Cortex of kidney (tissue), 1 donor: ENCODE results near the gene HDAC4.
"Not testable (repeated sequence)": the region's sequence is repeated elsewhere in the genome, so short reads cannot be mapped to it uniquely, and the experiment has no call there.

Experiments used
- DNase-seq: peaks from one replicate; lab custom pipeline; 2025; lab: John Stamatoyannopoulos, UW

HDAC4 gene

DNA sequence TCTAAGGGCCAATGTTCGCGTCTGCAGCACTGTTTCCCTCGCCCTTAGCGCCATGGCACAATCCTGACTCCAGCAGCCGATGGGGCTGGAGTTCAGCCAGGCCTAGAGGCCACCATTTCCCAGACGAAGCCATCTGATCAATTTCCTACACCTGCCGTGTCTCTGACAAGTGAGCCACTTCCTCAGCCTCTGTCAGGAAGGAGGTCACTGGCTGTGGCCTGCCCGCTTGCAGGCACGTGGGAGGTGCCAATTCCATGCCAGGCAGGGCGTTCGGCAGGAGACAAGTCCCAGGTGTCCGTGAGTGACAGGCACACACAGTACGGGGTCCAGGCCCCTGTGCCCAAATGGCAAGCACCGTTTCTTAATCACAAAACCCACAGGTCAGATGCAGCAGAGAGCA is 318.4 kb downstream of the HDAC4 start:
- no peak for DNase-seq

DNA sequence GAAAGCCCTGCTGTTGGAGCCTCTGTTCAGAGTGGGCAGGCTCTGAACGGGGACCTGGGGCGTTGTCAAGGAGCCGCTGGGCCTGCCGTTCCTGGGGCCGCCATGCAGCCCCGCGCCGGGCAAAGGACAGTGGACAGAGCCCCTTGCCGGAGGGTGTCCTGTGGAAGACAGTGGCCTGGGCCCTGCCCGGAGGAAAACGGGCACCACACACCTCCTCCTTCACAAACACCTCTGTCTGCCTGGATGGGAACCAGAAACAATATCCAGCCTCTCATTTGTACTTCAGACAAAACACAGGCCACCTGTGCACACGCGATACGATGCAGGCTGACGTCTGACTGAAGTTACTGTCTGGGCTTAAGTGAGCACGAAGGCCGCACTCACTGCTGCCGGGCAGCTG is 319.2 kb downstream of the HDAC4 start:
- no peak for DNase-seq

DNA sequence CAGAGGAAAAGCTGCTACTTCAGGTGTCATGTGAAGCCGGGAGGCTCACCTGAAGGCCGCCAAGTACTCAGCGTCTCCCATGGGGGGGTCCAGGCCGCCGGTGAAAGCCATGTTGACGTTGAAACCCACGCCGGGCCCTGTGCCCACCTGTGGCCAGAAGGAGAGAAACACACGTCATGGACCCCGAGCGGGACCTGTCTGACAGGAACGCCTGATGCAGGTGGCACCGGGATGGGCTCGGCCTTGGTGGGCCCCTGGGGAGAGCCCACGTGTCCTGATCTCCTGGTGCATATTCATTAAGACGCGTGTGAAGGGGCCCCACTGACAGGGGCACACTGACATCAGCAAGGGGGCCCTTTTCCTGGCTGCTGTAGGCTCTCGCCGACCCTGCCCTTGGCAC is 319.8 kb downstream of the HDAC4 start:
- no peak for DNase-seq

DNA sequence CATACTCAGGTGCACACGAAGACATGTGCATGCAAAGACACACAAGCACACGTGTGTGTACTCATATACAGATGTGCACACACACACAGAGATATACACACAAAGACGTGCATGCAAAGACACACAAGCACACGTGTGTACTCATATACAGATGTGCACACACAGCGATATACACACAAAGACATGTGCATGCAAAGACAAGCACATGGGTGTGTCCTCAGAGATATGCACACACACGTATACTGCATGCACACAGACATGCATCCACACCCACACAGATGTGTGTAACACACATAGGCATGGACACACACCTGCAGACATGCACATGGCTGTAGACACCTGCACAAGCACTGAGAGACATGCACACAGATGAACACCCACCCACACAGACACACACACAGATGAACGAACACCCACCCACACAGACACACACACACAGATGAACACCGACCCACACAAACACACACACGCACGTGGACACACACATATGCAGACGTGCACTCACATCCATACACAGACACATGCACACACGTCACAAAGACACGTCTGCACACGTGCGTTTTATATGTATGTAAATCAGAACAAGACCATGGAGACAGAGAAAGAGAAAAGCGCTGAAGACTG is 321.0 kb downstream of the HDAC4 start:
- DNase-seq, result no peak

DNA sequence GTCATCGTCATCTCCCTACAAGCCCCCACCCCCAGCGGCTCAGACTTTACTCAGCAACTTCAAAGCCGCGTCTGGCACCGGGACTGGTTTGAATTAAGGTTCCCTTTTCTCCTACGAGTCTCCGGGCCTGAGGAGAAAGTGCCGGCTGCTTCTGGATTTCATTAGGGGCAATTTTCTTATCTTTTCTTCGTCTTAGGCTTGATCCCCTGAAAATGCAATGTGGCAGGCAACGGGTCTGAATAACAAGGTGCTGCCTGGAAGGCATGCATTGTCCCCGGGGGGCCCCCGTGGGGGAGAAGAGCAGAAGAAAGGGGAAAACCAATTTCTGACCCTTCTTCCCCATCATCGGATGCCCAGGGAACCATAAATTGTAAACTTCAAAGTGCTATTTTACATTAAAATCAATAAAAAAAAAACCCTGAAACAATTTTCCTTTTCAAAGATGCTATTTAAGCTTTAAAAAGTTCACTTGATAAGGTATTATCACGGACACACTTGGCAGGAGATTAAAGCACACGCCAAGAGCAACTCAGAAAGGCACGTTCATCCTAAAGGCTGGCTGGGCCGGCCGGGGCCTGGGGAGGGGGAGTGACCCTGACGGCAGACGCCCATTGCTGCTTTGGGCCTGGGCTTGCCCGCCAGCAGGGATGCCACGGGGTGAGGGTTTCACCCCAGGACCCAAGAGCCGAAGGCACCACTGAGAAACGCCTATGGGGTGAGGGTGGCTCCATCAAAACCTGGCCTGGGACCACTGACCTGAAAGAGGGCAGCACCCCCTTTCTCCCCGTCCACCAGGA is 322.5 kb downstream of the HDAC4 start:
- DNase-seq, result no peak

DNA sequence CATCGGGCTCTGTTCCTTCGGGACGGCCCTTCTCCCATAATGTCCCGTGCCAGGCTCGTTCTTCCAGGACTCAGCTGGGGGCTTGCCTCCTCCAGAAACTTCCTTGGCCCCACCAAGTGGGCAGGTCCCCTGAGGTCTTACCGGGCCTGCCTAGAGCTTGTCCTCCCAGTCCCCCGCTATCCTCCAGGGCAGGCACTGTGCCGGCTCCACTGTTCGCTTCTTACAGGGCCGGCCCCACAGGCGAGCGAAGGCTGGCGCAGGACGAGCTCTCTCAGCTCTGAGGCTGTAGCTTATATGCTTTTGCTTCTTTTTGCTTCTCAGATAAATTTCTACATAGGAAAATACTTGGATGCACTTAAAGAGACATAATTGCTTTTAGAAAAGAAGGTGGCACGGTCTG is 323.6 kb downstream of the HDAC4 start:
- DNase-seq, result no peak

DNA sequence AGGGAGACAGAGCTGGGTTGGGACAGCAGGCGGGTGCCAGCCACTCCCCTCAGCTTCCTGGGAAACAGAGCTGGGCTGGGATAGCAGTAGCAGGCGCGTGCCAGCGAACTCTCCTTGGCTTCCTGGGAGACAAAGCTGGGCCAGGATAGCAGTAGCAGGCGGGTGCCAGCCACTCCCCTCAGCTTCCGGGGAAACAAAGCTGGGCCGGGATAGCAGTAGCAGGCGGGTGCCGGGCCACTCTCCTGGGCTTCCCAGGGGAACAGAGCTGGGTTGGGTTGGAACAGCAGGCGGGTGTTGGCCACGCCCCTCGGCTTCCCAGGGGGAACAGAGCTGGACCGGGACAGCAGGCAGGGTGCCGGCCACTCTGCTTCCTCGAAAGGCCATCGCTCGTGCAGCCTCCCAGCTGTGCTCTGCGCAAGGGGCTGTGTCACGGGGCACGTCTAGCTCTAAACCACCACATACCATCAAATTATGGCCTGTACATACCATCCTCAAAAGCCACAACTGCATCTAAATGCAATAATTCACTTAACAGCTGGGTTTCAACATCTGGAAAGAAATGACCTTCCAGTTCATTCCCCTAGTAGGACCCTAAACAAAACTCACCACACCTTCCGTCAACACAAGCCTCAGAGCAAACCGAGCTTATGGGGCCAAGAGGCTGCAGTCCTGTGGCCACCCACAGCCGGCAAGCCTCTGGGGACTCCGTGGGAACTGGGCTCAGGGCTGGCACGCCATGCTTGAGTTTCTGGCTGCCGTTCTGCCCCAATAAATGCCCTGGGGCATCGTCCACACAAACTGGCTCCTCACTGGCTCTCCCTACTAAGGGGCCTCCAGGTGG is 324.7 kb downstream of the HDAC4 start:
- no peak for DNase-seq

DNA sequence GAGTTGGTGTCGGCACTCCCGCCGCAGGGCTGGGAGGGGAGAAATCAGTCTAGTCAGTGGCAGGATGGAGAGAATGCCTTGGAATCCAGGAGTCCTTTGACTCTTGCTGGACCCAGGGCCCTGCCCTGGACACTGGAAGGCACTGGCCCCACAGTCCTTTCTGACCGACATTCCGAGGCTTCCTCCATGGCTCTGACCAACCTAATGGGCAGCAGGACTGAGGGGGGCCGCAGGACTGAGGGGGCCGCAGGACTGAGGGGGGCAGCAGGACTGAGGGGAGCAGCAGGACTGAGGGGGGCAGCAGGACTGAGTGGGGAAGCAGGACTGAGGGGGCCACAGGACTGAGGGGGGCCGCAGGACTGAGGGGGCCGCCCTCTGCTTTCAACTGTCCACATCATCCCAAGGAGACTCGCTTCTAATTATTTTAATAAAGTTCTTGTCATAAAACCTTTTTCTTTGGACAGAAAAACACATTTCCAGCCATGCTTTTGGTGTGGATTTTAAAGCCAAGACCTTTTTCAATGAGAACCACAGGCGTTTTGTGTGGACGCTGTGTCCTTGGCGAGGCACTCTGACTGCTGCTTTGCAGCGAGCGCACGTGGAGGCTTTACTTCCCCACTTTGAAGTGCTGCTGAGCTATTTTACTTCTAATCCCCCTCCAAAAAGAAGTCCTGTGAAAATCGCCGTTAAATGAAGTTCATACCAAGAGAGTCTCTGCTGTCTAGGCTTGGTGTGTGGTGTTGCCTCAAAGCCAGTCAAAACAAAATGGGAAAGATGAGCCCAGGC is 326.9 kb downstream of the HDAC4 start:
- DNase-seq, result no peak

DNA sequence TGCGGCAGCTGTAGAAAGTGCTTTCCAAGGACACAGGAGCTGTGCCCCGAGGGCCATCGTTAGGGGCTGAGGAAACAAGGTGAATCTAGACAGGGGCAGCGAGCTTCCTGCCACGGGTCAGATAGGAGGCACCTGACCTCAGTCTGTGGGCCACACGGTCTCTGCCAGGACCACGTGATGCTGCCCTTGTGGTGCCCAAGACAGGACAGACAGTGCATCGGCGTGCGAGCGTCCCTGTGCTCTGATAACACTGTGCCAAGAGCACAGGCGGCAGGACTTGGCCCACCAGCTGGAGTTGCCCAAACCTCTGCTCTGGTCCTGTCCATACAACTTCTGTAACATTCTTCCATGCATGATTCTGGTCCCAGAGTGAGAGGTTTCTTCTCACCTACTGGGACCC is 327.6 kb downstream of the HDAC4 start:
- DNase-seq, result no peak

DNA sequence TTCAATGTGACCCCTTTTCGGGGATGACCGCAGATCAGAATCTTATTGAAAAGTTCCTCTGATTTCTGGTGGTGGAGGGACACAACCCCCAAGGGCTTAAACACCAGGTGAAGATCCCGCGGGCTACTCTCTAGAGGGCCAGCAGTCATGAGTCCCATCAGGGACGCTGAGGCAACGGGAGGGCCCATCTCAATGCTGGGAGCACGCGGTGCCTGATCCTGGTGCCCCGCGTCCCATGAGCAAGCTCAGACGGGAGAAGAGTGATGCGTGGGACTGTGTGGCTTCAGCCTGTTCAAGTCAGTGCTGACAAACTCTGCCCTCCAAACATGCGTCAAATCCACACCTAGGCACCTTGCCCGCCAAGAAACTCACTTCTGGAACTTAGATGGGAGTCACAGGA is 328.0 kb downstream of the HDAC4 start:
- no peak for DNase-seq

DNA sequence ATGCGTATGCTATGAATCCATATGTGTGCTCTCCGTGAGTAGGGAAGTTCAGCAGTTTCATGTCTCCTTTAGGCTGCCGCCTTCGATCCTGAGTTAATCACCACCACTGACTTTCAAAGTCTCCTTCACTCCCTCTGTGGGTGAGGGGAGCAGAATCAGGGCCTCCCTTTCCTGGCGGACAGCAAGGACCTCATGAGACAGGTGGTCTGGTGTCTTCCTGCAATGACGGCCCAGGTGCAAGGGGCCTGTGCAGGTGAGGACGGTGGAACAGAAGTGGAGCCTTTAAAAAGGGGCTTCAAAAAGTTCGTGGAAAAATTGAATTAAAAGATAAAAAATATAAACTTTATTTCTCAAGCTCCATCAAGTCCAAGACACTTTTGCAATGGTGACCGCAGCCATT is 330.4 kb downstream of the HDAC4 start:
- DNase-seq, result no peak

DNA sequence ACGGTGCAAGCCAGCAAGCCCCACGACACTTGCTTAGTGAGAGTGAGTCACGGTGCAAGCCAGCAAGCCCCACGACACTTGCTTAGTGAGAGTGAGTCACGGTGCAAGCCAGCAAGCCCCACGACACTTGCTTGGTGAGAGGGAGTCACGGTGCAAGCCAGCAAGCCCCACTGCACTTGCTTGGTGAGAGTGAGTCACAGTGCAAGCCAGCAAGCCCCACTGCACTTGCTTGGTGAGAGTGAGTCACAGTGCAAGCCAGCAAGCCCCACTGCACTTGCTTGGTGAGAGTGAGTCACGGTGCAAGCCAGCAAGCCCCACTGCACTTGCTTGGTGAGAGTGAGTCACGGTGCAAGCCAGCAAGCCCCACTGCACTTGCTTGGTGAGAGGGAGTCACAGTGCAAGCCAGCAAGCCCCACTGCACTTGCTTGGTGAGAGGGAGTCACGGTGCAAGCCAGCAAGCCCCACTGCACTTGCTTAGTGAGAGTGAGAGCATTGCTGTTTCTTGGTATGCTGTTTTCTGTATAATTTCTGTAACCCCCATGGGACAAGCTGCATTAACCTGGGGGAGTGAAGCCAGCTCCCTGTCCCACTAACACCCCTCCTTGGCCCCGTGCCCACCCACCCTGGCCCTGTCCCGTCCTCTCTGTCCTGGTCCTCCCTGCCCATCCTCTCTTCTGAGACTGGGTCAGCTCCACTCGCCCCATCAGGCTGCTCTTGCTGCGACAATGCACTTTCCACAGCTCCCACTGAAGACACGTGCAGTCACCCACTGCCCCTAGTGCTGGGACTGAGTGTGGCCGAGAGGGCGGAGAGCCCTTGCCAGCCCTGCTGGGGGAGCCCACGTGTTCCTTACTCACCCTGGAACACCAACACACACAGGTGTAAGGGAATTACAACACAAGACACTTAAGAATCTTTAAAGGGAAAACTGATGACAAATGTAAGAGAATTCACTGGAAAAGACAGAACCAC is 331.2 kb downstream of the HDAC4 start:
- DNase-seq, result not testable (repeated sequence)

DNA sequence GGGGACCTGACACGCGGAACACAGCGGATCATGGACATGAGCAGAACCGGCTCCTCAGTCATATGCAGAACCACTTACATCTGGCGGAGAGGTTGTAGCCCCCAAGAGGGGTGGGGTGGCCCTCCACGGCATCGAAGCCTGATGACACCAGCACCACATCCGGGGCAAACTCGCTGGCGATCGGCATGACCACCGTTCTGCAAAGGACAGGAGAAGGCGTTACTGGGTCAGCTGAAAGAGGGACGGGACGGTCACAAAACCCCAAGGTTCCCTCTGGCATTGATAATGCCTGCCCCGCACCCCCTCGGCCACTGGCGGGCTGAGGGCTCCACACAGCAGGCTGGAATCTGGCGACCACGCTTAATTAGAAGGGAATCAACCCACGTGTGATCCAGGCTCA is 332.4 kb downstream of the HDAC4 start:
- no peak for DNase-seq

DNA sequence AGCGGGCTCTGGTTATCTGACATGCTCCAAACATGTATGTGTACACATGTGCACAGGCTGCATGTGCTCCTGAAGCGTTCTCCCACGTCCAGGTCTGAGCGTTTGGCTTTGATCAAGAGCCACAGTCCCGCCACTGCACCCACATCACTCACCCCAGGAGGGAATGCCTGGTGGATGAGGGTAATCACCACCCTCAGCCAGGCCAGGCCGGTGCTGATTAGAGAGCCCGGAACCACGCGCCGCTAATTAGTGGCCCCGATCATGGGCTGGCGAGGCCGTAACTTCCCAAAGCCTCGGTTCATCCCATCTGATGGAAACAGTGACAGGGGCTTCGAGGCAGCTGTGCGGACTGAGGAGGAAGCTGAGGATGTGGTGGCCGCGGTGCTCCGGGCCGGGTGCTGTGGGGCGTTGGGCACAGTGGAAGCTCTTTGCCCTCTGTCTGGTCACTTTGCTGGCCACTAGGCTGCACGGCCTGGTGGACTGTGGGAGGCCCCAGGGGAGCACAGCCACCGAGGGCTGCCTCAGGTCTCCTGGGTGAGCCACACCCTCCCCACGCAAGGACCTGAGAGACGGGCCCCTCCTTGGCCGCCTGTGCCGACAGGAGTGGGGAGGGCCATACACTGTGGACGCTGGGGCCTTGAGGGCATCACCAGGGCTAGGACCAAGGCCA is 333.5 kb downstream of the HDAC4 start:
- DNase-seq, result no peak

DNA sequence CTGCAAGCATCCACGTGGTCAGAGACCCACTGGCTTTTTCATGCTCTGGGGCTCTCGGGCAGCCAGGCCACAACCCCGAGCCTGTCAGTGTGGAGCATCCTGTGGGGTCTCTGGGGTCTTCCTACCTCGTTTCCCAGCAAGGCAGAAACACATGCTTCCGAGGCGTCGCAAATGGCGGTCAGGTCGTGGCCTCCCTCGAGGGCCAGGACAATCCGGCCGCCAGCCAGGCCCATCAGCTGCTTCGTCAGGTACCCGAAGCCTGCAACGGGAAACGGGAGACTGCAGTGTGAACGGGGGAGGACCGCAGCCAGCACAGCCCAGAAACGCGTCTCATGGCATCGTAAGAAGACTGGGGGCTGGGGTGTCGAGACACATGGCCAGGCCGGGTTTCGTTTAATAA is 334.2 kb downstream of the HDAC4 start:
- DNase-seq, result no peak

DNA sequence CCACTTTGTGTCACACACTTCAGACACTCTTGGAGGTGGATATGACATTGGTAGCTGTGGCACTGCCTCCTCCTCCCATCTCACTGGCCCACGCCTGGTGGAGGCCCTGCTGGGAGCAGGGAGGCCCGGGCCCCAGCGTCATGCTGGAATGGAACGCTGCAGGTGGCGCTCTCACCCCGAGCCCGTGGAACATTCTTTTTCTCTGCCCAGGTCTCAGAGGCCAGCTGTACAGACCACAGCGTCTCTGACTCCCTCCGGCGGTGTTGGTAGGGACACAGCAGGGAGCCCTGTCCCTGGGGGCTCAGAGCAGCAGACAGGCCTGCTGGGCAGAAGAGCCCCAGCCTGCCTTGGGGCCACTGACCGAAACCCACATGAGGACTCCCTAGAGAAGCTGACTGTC is 334.9 kb downstream of the HDAC4 start:
- DNase-seq, result no peak

DNA sequence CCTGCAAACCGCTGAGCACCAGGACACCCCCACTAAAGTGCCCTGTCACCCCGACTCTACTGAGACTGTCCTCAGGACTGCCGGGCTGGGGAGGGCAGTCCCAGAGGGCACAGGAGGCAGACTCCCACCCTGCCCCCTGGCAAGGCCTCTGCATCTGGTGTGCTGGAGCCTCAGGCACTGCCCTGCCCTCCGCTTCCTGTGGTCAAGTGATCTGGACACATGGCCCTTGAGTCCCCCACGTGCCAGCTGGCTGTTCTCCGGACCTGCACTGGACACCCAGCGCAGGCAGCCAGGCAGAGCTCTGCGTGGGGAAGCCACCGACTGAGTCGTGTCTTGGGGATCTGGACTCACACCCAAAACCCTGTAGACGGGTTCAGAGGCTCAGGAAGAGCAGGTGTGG is 335.3 kb downstream of the HDAC4 start:
- DNase-seq, result no peak

DNA sequence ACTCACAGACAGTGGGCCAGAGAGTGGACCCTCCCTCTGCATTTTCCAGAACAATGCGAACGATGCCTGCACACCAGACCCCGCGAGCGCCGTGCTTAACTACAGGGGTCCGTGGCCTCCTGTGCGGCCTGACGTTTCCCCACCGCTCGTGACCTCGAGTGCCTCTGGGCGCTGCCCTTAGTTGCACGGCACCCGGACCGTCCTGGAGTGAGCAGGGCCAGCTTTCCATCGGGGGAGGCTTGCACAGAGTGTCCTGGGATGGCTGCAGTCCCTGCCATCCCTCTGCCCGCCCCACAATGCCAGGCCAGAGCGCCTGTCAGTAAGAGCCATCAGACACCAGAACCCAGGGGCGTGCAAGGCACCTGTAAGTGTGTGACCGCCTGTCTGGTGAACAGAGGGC is 335.9 kb downstream of the HDAC4 start:
- no peak for DNase-seq

DNA sequence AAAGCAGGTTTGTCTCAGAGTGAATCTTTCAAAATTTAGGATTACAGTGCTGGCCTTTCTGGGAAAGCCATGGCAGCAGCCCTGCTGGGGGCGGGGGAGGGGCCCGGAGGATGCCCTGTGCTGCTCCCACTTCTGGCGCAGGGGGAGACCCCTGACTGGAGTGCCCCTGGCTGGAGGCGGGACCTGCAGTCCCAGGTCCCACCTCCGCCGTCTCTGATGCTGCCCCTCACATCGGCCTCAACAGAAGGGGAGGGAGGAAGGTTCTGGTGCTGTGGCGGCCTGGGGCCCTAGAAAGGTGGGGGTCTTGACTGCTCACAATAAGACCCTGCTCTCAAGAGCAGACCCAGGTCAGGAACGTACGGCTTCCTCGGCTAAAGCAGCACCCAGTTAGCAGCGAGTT is 336.6 kb downstream of the HDAC4 start:
- no peak for DNase-seq

DNA sequence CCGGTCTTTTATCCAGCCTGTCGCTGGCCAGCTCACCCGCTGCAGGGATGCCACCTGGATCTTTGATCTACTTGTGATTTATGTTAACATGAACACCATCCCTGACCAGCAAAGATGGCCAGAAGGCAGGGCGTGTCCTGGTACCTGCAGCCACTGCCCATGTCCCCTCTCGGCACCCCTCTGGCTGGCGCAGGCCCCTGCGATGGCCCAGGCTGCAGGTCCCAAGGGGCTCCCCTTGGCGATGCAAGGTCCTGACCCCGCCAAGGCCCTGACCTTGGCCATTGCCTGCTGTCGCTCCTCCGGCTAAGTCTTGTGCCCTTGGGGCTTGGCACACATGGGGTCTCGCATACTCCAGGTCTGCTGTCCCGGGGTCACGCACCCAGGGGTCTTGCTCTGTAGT is 338.1 kb downstream of the HDAC4 start:
- DNase-seq, result no peak
